ENCODE results near the gene SLC38A7.

- TF ChIP-seq EZH2phosphoT487 (IDR thresholded peaks at IDR 0.05; ENCODE audit: insufficient read depth, low read depth) = no peak
- TF ChIP-seq EZH2 (IDR thresholded peaks at IDR 0.05; ENCODE audit: insufficient read depth, poor library complexity, severe bottlenecking) = no peak
Measured at GRCh38 chr16:58628845-58629732, 55.5 kb downstream of the SLC38A7 start.
